ENCODE measurements around the gene DOK6. TPM values are rescaled to one million over a fixed set of nuclear protein-coding genes. Genes with fewer than 3 reads are reported as not detected.
A peak's percentile ranks its signal among the peaks of the same experiment; 100 is the strongest.
"Not testable (repeated sequence)": the region's sequence is repeated elsewhere in the genome, so short reads cannot be mapped to it uniquely, and the experiment has no call there.

Gene DOK6
- total RNA-seq, 5 donors from 2014 or later (not counting 1 experiment from before 2014, with no cell fraction given), result 0.03 TPM; not detected in 4

DNA sequence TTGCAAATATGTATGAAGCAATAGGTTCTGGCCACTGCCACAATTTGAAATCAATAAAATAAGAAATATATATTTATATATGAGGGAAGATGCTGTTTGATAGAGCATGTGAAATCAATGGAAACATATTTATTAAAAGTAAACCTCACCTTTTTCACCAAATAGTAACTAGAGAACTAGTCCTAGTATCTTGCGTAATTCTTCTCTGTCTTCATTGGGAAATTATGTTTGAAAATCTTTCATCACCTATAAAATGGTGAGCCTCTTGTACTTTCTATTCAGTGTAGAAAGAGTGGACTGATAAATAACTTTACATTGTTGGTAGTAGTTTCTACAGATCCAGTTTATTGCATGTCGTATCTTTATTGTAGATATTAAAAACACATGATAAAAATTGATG, 444.0 kb downstream of the DOK6 start:
- WGBS (ENCODE audit: insufficient coverage), result no CpG with 5 or more reads among the region's 2 CpGs
- CTCF ChIA-PET, result no interaction called here
- H3K27ac Mint-ChIP-seq, result no peak overlapping the region

DNA sequence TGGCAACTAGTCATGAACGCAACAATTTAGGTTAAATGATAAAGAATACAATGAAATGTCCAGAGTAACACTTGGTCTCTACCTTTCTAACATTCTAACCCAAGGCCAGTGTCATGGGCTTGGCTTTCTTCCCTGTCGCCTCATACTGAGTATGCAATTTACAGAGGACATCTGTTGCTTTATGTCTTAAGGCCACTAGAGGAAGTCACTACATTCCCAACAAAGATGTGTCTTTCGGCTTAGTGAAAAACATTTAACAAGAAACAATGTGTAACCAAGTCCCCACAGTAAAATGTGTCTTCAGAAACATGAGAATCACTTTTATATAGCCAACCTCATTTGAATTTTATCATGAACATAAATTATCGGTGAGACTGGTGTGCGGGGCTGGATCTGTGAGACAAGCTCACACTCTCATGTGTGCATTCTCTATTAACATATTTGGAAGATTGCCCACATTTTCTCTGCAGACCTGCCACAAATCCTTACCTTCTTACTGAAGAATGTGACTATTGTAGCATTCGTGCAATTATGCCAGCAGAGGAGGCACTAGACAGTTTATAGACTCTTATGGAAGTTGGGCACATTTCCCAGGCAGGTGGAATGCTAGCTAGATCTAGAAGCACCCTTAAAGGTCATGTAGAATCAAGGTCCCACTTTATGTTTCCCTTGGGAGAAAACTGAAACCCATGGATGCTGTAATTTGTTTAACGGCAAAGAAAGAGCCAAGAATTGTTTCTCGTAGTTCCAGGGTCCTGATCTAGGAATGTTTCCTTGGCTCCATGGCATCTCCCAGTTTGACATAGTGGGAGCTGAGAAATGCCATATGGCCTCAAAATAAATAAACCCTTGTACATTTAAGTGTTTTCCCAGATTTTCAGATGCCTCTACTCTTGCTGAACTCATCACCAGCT, 445.2 kb downstream of the DOK6 start:
- no peak overlapping the region for H3K27ac ChIP-seq (ENCODE audit: low read length)
- WGBS (ENCODE audit: insufficient coverage), result 100% methylated on average over 1 of the region's 8 CpGs

More for the DNA sequence above, 444.0 kb downstream of the DOK6 start:
- H3K27me3 ChIP-seq (replicated peaks in 1 of 2; ENCODE audit: control insufficient read depth in 2 of 2, extremely low read depth in 1 of 2, insufficient read depth in 2 of 2, low read length in 1 of 2), result no peaks in the 10 kb centered on the region
- peaks cover 7% of the 10 kb centered on the region for H3K36me3 Mint-ChIP-seq
- no peak for ATAC-seq (replicated peaks in 1 of 4)
- no peak overlapping the region for H3K27ac ChIP-seq (ENCODE audit: low read length)
- H3K9me3 Mint-ChIP-seq, result no peaks in the 10 kb centered on the region
- H3K4me3 Mint-ChIP-seq, result no peak overlapping the region
- H3K4me1 ChIP-seq (ENCODE audit: control insufficient read depth in 1 of 2, extremely low read depth in 1 of 2, insufficient read depth in 2 of 2, low read length in 2 of 2), result no peaks in the 10 kb centered on the region
- H3K4me1 Mint-ChIP-seq, result peaks cover 0 to 2% (median 0%) of the 10 kb centered on the region in 3 donors
- H3K36me3 ChIP-seq (ENCODE audit: control insufficient read depth in 2 of 2, extremely low read depth in 1 of 2, insufficient read depth in 1 of 2, low read length in 1 of 2), result no peaks in the 10 kb centered on the region
- no peak overlapping the region for H3K4me3 ChIP-seq (ENCODE audit: control insufficient read depth in 1 of 2, extremely low read depth in 1 of 2, low read length in 1 of 2)
- H3K27me3 Mint-ChIP-seq, result no peaks in the 10 kb centered on the region
- POLR2A ChIA-PET, result no interaction called here
- DNase-seq, result no peak
- no peaks in the 10 kb centered on the region for H3K9me3 ChIP-seq

DNA sequence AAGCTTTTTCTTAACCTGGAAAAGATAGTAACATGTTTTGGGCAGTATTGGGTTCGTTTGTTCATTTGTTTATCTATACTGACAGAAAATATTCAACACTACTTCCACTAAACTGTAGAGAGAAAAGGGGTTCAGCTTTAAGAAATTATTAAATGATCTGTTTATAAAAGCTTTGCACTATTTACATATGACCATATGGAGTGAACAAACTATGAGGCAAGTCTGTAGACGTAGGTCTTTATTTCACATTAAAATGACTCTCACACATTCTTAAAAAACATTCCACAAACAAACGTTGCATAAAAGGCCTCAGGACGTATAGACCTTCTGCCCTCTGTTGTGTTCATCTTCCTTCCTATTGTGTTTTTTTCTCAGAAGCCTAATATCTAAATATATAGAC, 452.4 kb downstream of the DOK6 start:
- no peaks in the 10 kb centered on the region for H3K9me3 ChIP-seq
- H3K27me3 ChIP-seq (replicated peaks in 1 of 2; ENCODE audit: control insufficient read depth in 2 of 2, extremely low read depth in 1 of 2, insufficient read depth in 2 of 2, low read length in 1 of 2), result no peaks in the 10 kb centered on the region
- H3K4me3 ChIP-seq (ENCODE audit: control insufficient read depth in 1 of 2, extremely low read depth in 1 of 2, low read length in 1 of 2), result no peak overlapping the region
- Mint-ChIP-seq H3K4me3 (no peak overlapping the region), H3K9me3 (no peaks in the 10 kb centered on the region), H3K27ac (no peak overlapping the region), H3K36me3 (peaks cover 34% of the 10 kb centered on the region), H3K27me3 (no peaks in the 10 kb centered on the region), H3K4me1 (peaks cover 0 to 9% (median 0%) of the 10 kb centered on the region in 3 donors)
- ATAC-seq (replicated peaks in 1 of 4) (no peak), DNase-seq (no peak)
- ChIA-PET POLR2A (no interaction called here), CTCF (no interaction called here)
- WGBS (ENCODE audit: insufficient coverage), result no CpG with 5 or more reads among the region's 4 CpGs
- H3K36me3 ChIP-seq (ENCODE audit: control insufficient read depth in 2 of 2, extremely low read depth in 1 of 2, insufficient read depth in 1 of 2, low read length in 1 of 2), result peaks cover 0 to 2% of the 10 kb centered on the region in 2 donors
- no peaks in the 10 kb centered on the region for H3K4me1 ChIP-seq (ENCODE audit: control insufficient read depth in 1 of 2, extremely low read depth in 1 of 2, insufficient read depth in 2 of 2, low read length in 2 of 2)
- H3K27ac ChIP-seq (ENCODE audit: low read length), result no peak overlapping the region

More for the DNA sequence above, 445.2 kb downstream of the DOK6 start:
- Histone ChIP-seq H3K4me1 (ENCODE audit: control insufficient read depth in 1 of 2, extremely low read depth in 1 of 2, insufficient read depth in 2 of 2, low read length in 2 of 2) (no peaks in the 10 kb centered on the region), H3K27me3 (replicated peaks in 1 of 2; ENCODE audit: control insufficient read depth in 2 of 2, extremely low read depth in 1 of 2, insufficient read depth in 2 of 2, low read length in 1 of 2) (no peaks in the 10 kb centered on the region), H3K9me3 (no peaks in the 10 kb centered on the region), H3K36me3 (ENCODE audit: control insufficient read depth in 2 of 2, extremely low read depth in 1 of 2, insufficient read depth in 1 of 2, low read length in 1 of 2) (no peaks in the 10 kb centered on the region), H3K4me3 (ENCODE audit: control insufficient read depth in 1 of 2, extremely low read depth in 1 of 2, low read length in 1 of 2) (no peak overlapping the region)
- Mint-ChIP-seq H3K27me3 (no peaks in the 10 kb centered on the region), H3K36me3 (no peaks in the 10 kb centered on the region), H3K4me1 (peaks cover 0 to 2% (median 0%) of the 10 kb centered on the region in 3 donors), H3K27ac (no peak overlapping the region), H3K9me3 (no peaks in the 10 kb centered on the region), H3K4me3 (no peak overlapping the region)
- DNase-seq (peak in 1 of 35 experiments; percentile 6), ATAC-seq (replicated peaks in 1 of 4) (peak in 1 of 4 experiments; percentile 35)
- ChIA-PET POLR2A (interaction anchor here in 1 of 2 donors (0.6 kb wide), 1 partner anchor 17 kb away, joined by 3 read pairs; no protein-coding TSS in a partner anchor), CTCF (no interaction called here)

DNA sequence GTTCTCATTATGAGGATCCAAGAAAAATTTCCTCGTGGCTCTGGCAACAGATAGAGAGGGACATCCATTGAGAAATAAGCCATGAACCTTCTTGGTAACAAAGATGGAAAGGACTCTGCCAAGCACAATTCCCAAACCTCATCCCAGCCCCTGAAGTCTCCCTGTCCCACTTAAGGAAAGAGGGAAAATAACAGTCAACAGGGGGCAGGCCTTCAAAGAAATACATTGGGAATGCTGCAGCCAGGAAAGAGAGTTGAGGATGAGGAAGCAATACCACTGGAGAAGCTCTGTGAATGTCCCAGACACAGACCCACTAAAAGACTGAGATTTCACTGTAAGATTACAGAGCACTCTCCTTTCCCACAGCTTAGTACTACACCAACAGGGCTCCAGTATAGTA, 453.8 kb downstream of the DOK6 start:
- peaks cover 37% of the 10 kb centered on the region for H3K36me3 Mint-ChIP-seq
- DNase-seq (no peak), ATAC-seq (replicated peaks in 1 of 4) (no peak)
- H3K36me3 ChIP-seq (ENCODE audit: control insufficient read depth in 2 of 2, extremely low read depth in 1 of 2, insufficient read depth in 1 of 2, low read length in 1 of 2), result peaks cover 0 to 2% of the 10 kb centered on the region in 2 donors
- no peaks in the 10 kb centered on the region for H3K27me3 Mint-ChIP-seq
- ChIA-PET CTCF (no interaction called here), POLR2A (interaction anchor here in 1 of 2 donors (0.5 kb wide), 1 partner anchor 11 kb away, joined by 3 read pairs; no protein-coding TSS in a partner anchor)
- H3K27ac ChIP-seq (ENCODE audit: low read length), result no peak overlapping the region
- no peaks in the 10 kb centered on the region for H3K9me3 Mint-ChIP-seq
- peak overlapping the region in 1 of 2 donors; percentile 24 for H3K27ac Mint-ChIP-seq
- peaks cover 0 to 9% (median 0%) of the 10 kb centered on the region in 3 donors for H3K4me1 Mint-ChIP-seq
- H3K27me3 ChIP-seq (replicated peaks in 1 of 2; ENCODE audit: control insufficient read depth in 2 of 2, extremely low read depth in 1 of 2, insufficient read depth in 2 of 2, low read length in 1 of 2), result no peaks in the 10 kb centered on the region
- WGBS (ENCODE audit: insufficient coverage), result no CpG with 5 or more reads among the region's 1 CpG
- no peak overlapping the region for H3K4me3 Mint-ChIP-seq
- no peaks in the 10 kb centered on the region for H3K4me1 ChIP-seq (ENCODE audit: control insufficient read depth in 1 of 2, extremely low read depth in 1 of 2, insufficient read depth in 2 of 2, low read length in 2 of 2)
- no peaks in the 10 kb centered on the region for H3K9me3 ChIP-seq
- no peak overlapping the region for H3K4me3 ChIP-seq (ENCODE audit: control insufficient read depth in 1 of 2, extremely low read depth in 1 of 2, low read length in 1 of 2)

DNA sequence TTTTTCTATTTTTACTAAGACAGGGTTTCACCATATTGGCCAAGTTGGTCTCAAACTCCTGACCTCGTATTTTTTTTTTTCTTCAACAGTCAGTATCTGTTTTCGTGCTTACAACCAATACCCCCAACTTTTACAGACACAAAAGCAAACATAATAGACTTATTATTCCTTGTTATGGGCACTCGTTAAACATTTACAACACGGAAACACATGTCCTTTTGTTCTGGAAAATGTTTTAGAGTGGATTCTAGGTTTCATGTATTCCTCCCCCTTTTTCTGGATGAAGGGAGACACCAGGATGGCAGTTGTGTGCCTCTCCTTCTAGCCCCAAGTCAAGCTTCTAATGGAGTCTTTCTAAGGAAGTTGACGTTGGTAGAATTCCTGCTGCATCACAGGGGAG, 458.2 kb downstream of the DOK6 start:
- no peaks in the 10 kb centered on the region for H3K9me3 Mint-ChIP-seq
- ATAC-seq (replicated peaks in 1 of 4) (no peak), DNase-seq (no peak)
- Histone ChIP-seq H3K4me3 (ENCODE audit: control insufficient read depth in 1 of 2, extremely low read depth in 1 of 2, low read length in 1 of 2) (no peak overlapping the region), H3K27ac (ENCODE audit: low read length) (no peak overlapping the region), H3K9me3 (no peaks in the 10 kb centered on the region), H3K36me3 (ENCODE audit: control insufficient read depth in 2 of 2, extremely low read depth in 1 of 2, insufficient read depth in 1 of 2, low read length in 1 of 2) (peaks cover 0 to 16% of the 10 kb centered on the region in 2 donors), H3K27me3 (replicated peaks in 1 of 2; ENCODE audit: control insufficient read depth in 2 of 2, extremely low read depth in 1 of 2, insufficient read depth in 2 of 2, low read length in 1 of 2) (no peaks in the 10 kb centered on the region), H3K4me1 (ENCODE audit: control insufficient read depth in 1 of 2, extremely low read depth in 1 of 2, insufficient read depth in 2 of 2, low read length in 2 of 2) (no peaks in the 10 kb centered on the region)
- peaks cover 44% of the 10 kb centered on the region for H3K36me3 Mint-ChIP-seq
- CTCF ChIA-PET, result no interaction called here
- H3K27ac Mint-ChIP-seq, result peak overlapping the region in 1 of 2 donors; percentile 66
- POLR2A ChIA-PET, result no interaction called here
- no peak overlapping the region for H3K4me3 Mint-ChIP-seq
- H3K27me3 Mint-ChIP-seq, result no peaks in the 10 kb centered on the region
- H3K4me1 Mint-ChIP-seq, result peaks cover 0 to 9% (median 0%) of the 10 kb centered on the region in 3 donors
- WGBS (ENCODE audit: insufficient coverage), result 62% methylated on average over 2 of the region's 5 CpGs

DNA sequence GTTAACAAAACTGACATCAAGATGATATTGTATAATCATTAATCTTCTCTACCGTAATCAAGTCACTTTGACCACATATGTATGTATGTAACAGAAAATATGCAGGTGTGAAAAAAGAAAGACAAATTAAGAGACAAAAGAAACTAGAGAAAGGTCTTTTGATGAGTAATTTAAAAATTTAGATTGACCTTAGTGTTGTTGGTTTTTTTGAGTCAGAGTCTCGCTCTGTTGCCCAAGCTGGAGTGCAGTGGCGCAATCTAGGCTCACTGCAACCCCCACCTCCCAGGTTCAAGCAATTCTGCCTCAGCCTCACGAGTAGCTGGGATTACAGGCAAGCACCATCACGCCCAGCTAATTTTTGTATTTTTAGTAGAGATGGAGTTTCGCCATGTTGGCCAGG, 464.1 kb downstream of the DOK6 start:
- H3K9me3 ChIP-seq; DNase-seq; POLR2A ChIA-PET; H3K4me1 ChIP-seq (ENCODE audit: control insufficient read depth in 1 of 2, extremely low read depth in 1 of 2, insufficient read depth in 2 of 2, low read length in 2 of 2); H3K4me1 Mint-ChIP-seq; H3K4me3 ChIP-seq (ENCODE audit: control insufficient read depth in 1 of 2, extremely low read depth in 1 of 2, low read length in 1 of 2); CTCF ChIA-PET; H3K27me3 Mint-ChIP-seq; H3K27ac Mint-ChIP-seq; ATAC-seq (replicated peaks in 1 of 4); H3K9me3 Mint-ChIP-seq; H3K27ac ChIP-seq (ENCODE audit: low read length); H3K27me3 ChIP-seq (replicated peaks in 1 of 2; ENCODE audit: control insufficient read depth in 2 of 2, extremely low read depth in 1 of 2, insufficient read depth in 2 of 2, low read length in 1 of 2); H3K4me3 Mint-ChIP-seq: not testable (repeated sequence)
- peaks cover 0 to 46% of the 10 kb centered on the region in 2 donors for H3K36me3 ChIP-seq (ENCODE audit: control insufficient read depth in 2 of 2, extremely low read depth in 1 of 2, insufficient read depth in 1 of 2, low read length in 1 of 2)
- WGBS (ENCODE audit: insufficient coverage), result 100% methylated on average over 2 of the region's 6 CpGs
- peaks cover 54% of the 10 kb centered on the region for H3K36me3 Mint-ChIP-seq

All from T-cell (primary cell).